ENCODE results near the gene CCR6.

CCR6 gene

DNA sequence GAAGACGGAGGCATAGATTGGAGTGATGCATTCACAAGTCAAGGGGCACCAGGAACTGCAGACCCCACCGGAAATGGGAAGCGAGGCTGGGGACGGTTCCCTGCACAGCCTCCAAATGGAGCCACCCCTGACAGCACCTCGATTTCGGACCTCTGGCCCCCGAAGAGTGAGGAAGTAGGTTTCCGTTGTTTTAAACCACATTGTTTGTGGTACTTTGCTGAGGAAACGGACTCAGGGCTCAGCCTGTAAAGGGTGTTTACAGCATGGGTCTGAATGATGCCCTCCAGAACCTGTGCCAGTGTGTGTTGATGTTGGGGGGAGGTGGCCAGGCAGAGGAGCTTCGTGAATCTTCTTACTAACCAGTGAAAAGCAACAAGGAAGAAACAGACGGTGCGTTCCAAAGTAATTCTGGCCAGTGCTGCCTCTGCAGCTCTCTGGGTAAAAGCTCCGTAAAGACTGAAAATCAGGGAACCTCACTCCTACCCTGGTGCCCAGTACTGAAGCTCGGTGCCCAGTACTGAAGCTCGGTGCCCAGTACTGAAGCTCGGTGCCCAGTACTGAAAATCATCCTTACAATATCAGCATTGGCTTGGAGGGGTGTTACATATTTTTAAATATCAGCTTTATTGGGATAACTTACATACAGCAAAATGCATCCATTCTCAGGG, 30.1 kb upstream of the CCR6 start:
- no peak for TF ChIP-seq CTCF (IDR thresholded peaks at IDR 0.05)
- no peak for DNase-seq
- Mint-ChIP-seq H3K9me3 (peaks cover 31% of the 10 kb centered on the region), H3K36me3 (ENCODE audit: low read depth) (no peaks in the 10 kb centered on the region), H3K4me1 (peaks cover 42% of the 10 kb centered on the region), H3K4me3 (no peak overlapping the region), H3K27ac (no peak overlapping the region), H3K27me3 (ENCODE audit: low read depth, poor library complexity) (peaks cover 3% of the 10 kb centered on the region)

DNA sequence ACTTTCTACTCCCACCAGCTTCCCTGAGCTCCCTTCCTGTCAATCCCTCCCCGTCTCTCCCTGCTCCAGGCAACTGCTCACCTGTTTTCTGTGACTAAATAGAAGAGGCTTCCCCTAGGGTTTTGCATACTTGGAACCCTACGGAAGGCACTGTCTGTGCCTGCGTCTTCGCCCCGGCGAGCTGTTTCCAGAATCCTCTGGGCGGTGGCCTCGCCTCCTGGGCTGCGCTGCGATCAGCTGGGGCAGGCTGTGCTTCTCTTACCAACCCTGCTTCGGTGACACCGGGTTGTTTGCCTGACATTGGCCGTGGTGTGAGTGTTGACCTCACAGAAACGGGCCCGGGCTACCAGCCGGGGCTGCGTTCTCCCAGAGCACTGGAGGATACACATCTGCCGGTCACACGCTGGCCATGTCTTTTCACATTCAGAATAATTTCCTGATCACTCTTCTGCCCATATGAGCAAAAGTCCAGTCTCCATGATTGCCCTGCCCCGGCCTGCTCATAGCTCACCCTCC, 29.4 kb upstream of the CCR6 start:
- TF ChIP-seq CTCF (IDR thresholded peaks at IDR 0.05): no peak
- Mint-ChIP-seq H3K4me3 (no peak overlapping the region), H3K27ac (no peak overlapping the region), H3K4me1 (peaks cover 48% of the 10 kb centered on the region), H3K36me3 (ENCODE audit: low read depth) (no peaks in the 10 kb centered on the region), H3K27me3 (ENCODE audit: low read depth, poor library complexity) (peaks cover 3% of the 10 kb centered on the region), H3K9me3 (peaks cover 27% of the 10 kb centered on the region)
- DNase-seq: no peak

DNA sequence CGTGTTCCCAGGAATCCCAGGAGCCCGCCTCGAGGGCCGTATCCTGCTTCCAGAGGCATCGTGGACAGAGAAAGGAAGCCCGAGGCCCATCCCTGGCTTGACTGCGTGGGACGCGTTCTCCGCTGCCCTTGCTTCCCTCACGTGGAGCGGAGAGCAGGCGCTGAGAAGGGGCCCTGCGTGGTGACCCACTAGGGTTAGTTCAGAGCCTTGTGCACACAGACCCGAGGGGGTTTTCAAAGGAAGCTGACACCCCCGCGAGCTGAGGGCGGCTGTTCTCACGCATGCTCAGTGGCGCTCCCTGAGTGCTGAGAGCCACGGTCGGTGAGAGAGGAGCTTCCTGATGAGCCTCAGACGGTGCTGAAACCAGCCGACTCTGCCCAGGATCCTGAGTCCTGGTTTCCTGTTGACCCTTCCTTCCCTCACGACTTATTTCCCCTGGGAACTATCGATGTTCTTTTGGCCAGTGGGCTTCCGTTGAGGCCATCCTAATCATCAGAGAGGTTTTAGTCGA, 28.9 kb upstream of the CCR6 start:
- Mint-ChIP-seq H3K36me3 (ENCODE audit: low read depth) (no peaks in the 10 kb centered on the region), H3K4me1 (peaks cover 53% of the 10 kb centered on the region), H3K9me3 (peaks cover 29% of the 10 kb centered on the region), H3K27ac (peak overlapping the region; percentile 89), H3K4me3 (no peak overlapping the region), H3K27me3 (ENCODE audit: low read depth, poor library complexity) (peaks cover 3% of the 10 kb centered on the region)
- TF ChIP-seq CTCF (IDR thresholded peaks at IDR 0.05): no peak
- DNase-seq: no peak

GRCh38 chr6:167094436-167094819, 28.5 kb upstream of the CCR6 start:
- Mint-ChIP-seq H3K4me3 (peak overlapping the region; percentile 35), H3K4me1 (peaks cover 58% of the 10 kb centered on the region), H3K27ac (peak overlapping the region; percentile 89), H3K36me3 (ENCODE audit: low read depth) (no peaks in the 10 kb centered on the region), H3K27me3 (ENCODE audit: low read depth, poor library complexity) (peaks cover 3% of the 10 kb centered on the region), H3K9me3 (peaks cover 26% of the 10 kb centered on the region)
- no peak for DNase-seq
- no peak for TF ChIP-seq CTCF (IDR thresholded peaks at IDR 0.05)

DNA sequence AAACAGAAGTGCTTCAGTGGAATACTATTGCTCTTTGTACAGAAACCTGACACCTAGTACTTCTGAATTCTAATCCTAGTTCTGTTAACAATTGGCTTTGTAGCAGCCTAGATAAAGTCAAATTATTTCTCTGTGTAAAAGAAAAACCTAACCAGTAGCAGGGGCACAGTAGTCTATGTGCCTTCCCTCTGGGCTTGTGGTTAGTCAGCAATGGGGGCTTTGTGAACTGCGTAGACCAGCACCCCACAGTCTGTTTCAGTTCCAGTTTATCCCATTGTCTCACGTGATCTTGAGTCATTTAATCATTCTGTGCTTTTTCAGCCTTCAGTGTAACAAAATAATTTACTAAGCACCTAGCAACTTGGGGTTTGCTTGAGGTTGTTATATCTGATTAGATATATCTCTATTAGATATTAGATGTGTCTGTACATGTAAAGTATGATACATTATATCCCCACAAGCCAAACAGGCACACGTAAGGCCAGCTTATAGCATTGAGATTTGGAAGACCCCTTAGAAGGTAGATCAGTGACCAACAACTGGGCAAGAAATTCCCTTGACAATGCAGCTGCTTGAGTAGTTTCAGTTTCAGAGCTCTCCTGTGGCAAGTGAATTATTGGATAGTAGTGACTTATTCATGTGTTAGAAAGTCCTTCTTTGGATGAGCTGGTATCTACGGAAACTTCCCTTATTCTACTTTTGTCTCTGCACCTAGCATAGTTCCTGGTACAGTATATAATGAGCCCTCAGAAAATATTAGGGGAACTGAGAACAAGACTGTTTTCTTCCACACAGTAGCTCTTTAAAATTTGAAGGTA, 27.9 kb upstream of the CCR6 start:
- DNase-seq: no peak
- H3K36me3 Mint-ChIP-seq (ENCODE audit: low read depth): no peaks in the 10 kb centered on the region
- H3K27me3 Mint-ChIP-seq (ENCODE audit: low read depth, poor library complexity): peaks cover 3% of the 10 kb centered on the region
- TF ChIP-seq CTCF (IDR thresholded peaks at IDR 0.05): no peak
- peak overlapping the region; percentile 89 for H3K27ac Mint-ChIP-seq
- H3K9me3 Mint-ChIP-seq: peaks cover 21% of the 10 kb centered on the region
- H3K4me1 Mint-ChIP-seq: peaks cover 64% of the 10 kb centered on the region
- no peak overlapping the region for H3K4me3 Mint-ChIP-seq

All from nephron progenitor cell (in vitro differentiated cells).